NB4 (cell line): ENCODE measurements around the gene DGKD.

Experiments used
- MAX ChIP-seq: IDR thresholded peaks from 2 replicates; pipeline ENCODE4 v1.6.1; 2011; ENCODE audit warnings: low read depth, low read length
- MYC ChIP-seq: IDR thresholded peaks from 2 replicates; pipeline ENCODE4 v1.6.1; 2011; ENCODE audit warnings: low read depth, low read length
- POLR2A ChIP-seq: IDR thresholded peaks from 2 replicates; pipeline ENCODE4 v1.6.1; 2011; ENCODE audit warnings: mild to moderate bottlenecking; ENCODE audit not compliant: insufficient read length; ENCODE audit errors: extremely low read depth
- TF ChIP-seq, protein P1 (sequence below): IDR thresholded peaks from one replicate; pipeline ENCODE4 v1.5.1; 2012; ENCODE audit warnings: low read depth, low read length

DNA sequence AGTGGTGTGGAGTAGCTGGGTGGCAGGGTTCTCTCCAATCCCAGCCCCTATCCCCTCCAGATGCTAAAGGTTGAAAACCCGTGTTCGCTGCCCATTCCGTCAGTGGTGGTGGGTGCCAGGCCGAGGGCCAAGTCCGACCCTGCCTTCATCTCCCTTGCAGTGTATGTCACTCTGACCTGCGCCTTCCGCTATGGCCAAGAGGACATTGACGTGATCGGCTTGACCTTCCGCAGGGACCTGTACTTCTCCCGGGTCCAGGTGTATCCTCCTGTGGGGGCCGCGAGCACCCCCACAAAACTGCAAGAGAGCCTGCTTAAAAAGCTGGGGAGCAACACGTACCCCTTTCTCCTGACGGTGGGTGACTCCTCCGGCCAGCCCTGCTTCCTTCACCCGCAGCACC, 33.8 kb upstream of the DGKD start:
- TF ChIP-seq, protein P1, sequence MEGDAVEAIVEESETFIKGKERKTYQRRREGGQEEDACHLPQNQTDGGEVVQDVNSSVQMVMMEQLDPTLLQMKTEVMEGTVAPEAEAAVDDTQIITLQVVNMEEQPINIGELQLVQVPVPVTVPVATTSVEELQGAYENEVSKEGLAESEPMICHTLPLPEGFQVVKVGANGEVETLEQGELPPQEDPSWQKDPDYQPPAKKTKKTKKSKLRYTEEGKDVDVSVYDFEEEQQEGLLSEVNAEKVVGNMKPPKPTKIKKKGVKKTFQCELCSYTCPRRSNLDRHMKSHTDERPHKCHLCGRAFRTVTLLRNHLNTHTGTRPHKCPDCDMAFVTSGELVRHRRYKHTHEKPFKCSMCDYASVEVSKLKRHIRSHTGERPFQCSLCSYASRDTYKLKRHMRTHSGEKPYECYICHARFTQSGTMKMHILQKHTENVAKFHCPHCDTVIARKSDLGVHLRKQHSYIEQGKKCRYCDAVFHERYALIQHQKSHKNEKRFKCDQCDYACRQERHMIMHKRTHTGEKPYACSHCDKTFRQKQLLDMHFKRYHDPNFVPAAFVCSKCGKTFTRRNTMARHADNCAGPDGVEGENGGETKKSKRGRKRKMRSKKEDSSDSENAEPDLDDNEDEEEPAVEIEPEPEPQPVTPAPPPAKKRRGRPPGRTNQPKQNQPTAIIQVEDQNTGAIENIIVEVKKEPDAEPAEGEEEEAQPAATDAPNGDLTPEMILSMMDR = no peak
- no peak for TF ChIP-seq MAX
- no peak for TF ChIP-seq MYC
- no peak for TF ChIP-seq POLR2A
